SK-N-SH (cell line): ENCODE data around the gene PARD3. TPM values are rescaled to one million over a fixed set of nuclear protein-coding genes. Genes with fewer than 3 reads are reported as not detected.

ENCODE experiments used
- CTCF ChIA-PET: fragments of 300-600, 350-600 bp; formaldehyde crosslinking; extraction: SDS; loops from one replicate; lab custom pipeline; 2021; lab: Yijun Ruan, JAX
- POLR2A ChIA-PET: fragments of 350-600 bp; sonication (Branson Sonifier 250); formaldehyde crosslinking; extraction: SDS; loops from one replicate; lab custom pipeline; 2020; ENCODE audit warnings: antibody characterized with exemption, inconsistent platforms; lab: Yijun Ruan, JAX
- DNase-seq: peaks from one replicate; pipeline ENCODE4 v3.0.0; 2012
- H2AFZ ChIP-seq: fragments of 200-600 bp; sonication (generic); 2 replicates; pipeline ENCODE4 v1.8.1; 2016; ENCODE audit warnings: antibody characterized with exemption, mild to moderate bottlenecking, low read depth
- H3F3A ChIP-seq: fragments of 200-600 bp; sonication (generic); replicated peaks from 2 replicates; pipeline ENCODE3; 2016; ENCODE audit warnings: antibody characterized with exemption, mild to moderate bottlenecking; ENCODE audit not compliant: insufficient read depth
- H3K27ac ChIP-seq, 2 experiments: fragments of 200-500 bp in 1 of 2; fragments of 200-600 bp in 1 of 2; sonication (Bioruptor generic) in 1 of 2; sonication (generic), shearing (Covaris generic) in 1 of 2; 2 replicates each; pipeline versions ENCODE4 v1.5.1 to v1.6.1; 2014 to 2016; ENCODE audit warnings: low read depth in 2 of 2, inconsistent platforms in 1 of 2, low read length in 1 of 2, mild to moderate bottlenecking in 1 of 2, mixed read lengths in 1 of 2
- H3K27me3 ChIP-seq: fragments of 200-600 bp; sonication (generic), shearing (Covaris generic); 2 replicates; pipeline ENCODE4 v1.6.1; 2016; ENCODE audit warnings: mixed run types; ENCODE audit not compliant: insufficient read depth
- H3K36me3 ChIP-seq, 2 experiments: fragments of 200-500 bp in 1 of 2; fragments of 200-600 bp in 1 of 2; sonication (Bioruptor generic) in 1 of 2; sonication (generic) in 1 of 2; replicated peaks in 1 of 2; 2 replicates each; pipeline versions ENCODE3 to v1.5.1; 2014 to 2016; ENCODE audit warnings: low read length in 1 of 2, mild to moderate bottlenecking in 1 of 2; ENCODE audit not compliant: insufficient read depth in 2 of 2, control insufficient read depth in 1 of 2
- H3K4me1 ChIP-seq, 2 experiments: fragments of 200-500 bp in 1 of 2; fragments of 200-600 bp in 1 of 2; sonication (Bioruptor generic) in 1 of 2; sonication (generic), shearing (Covaris generic) in 1 of 2; 2 replicates each; pipeline versions ENCODE4 v1.5.1 to v1.6.1; 2014 to 2016; ENCODE audit warnings: low read depth in 1 of 2, low read length in 1 of 2, mixed run types in 1 of 2; ENCODE audit not compliant: insufficient read depth in 2 of 2, control insufficient read depth in 1 of 2
- H3K4me2 ChIP-seq: fragments of 200-600 bp; sonication (generic), shearing (Covaris generic); 2 replicates; pipeline ENCODE4 v1.6.1; 2017; ENCODE audit warnings: mixed run types
- H3K4me3 ChIP-seq, 2 experiments: fragments of 200-500 bp in 1 of 2; fragments of 200-600 bp in 1 of 2; sonication (Bioruptor generic) in 1 of 2; sonication (generic), shearing (Covaris generic) in 1 of 2; 2 replicates each; pipeline versions ENCODE4 v1.5.1 to v1.8.1; 2014 to 2016; ENCODE audit warnings: low read depth in 2 of 2, inconsistent platforms in 1 of 2, low read length in 1 of 2, mild to moderate bottlenecking in 1 of 2, mixed read lengths in 1 of 2, moderate library complexity in 1 of 2
- H3K79me2 ChIP-seq: fragments of 200-600 bp; sonication (generic); 2 replicates; pipeline ENCODE4 v1.8.1; 2017; ENCODE audit warnings: mild to moderate bottlenecking; ENCODE audit not compliant: insufficient read depth
- H3K9ac ChIP-seq: fragments of 200-600 bp; sonication (generic); 2 replicates; pipeline ENCODE4 v1.6.1; 2017; ENCODE audit warnings: mixed run types
- H3K9me2 ChIP-seq: fragments of 200-600 bp; sonication (generic); 2 replicates; pipeline ENCODE4 v1.6.1; 2017; ENCODE audit warnings: mixed run types
- H3K9me3 ChIP-seq: fragments of 200-600 bp; sonication (generic); 2 replicates; pipeline ENCODE4 v1.6.1; 2017; ENCODE audit warnings: mixed run types, mild to moderate bottlenecking, moderate library complexity
- H4K20me1 ChIP-seq: fragments of 200-600 bp; sonication (generic); 2 replicates; pipeline ENCODE4 v1.6.1; 2017; ENCODE audit warnings: mild to moderate bottlenecking, mixed run types; ENCODE audit not compliant: insufficient read depth
- ELF1 ChIP-seq: IDR thresholded peaks from 2 replicates; pipeline ENCODE4 v1.4.0; 2012
- EZH2phosphoT487 ChIP-seq: fragments of 200-600 bp; sonication (generic); IDR thresholded peaks from 2 replicates; pipeline ENCODE4 v1.6.1; 2017; ENCODE audit warnings: low read depth, mixed run types, mild to moderate bottlenecking, antibody characterized with exemption, moderate library complexity, borderline replicate concordance
- FOSL2 ChIP-seq: IDR thresholded peaks from 2 replicates; pipeline ENCODE4 v1.4.0; 2012; ENCODE audit warnings: low read depth, mild to moderate bottlenecking, moderate library complexity, borderline replicate concordance
- FOXM1 ChIP-seq: IDR thresholded peaks from 2 replicates; pipeline ENCODE4 v1.4.0; 2012; ENCODE audit warnings: low read depth, mild to moderate bottlenecking
- GATA2 ChIP-seq: sonication (generic); formaldehyde crosslinking; IDR thresholded peaks from 2 replicates; pipeline ENCODE4 v1.5.0; 2020; ENCODE audit warnings: mild to moderate bottlenecking, missing genetic modification reagents
- IRF3 ChIP-seq: fragments of 150-350 bp; IDR thresholded peaks from 2 replicates; pipeline ENCODE4 v1.6.1; 2016; ENCODE audit warnings: mild to moderate bottlenecking, low read depth, low read length
- JUND ChIP-seq: IDR thresholded peaks from 2 replicates; pipeline ENCODE4 v1.4.0; 2012
- MAX ChIP-seq: IDR thresholded peaks from 2 replicates; pipeline ENCODE4 v1.4.0; 2012; ENCODE audit warnings: low read depth
- MEF2A ChIP-seq: IDR thresholded peaks from 2 replicates; pipeline ENCODE4 v1.4.0; 2012; ENCODE audit warnings: low read depth, borderline replicate concordance
- NFIC ChIP-seq: IDR thresholded peaks from 2 replicates; pipeline ENCODE4 v1.4.0; 2012; ENCODE audit warnings: borderline replicate concordance
- NRF1 ChIP-seq: IDR thresholded peaks from 2 replicates; pipeline ENCODE4 v1.6.1; 2012; ENCODE audit warnings: low read depth, mild to moderate bottlenecking, low read length
- POLR2AphosphoS5 ChIP-seq: IDR thresholded peaks from 2 replicates; pipeline ENCODE4 v1.6.1; 2012; ENCODE audit warnings: low read depth, low read length
- RAD21 ChIP-seq: IDR thresholded peaks from 2 replicates; pipeline ENCODE4 v1.6.1; 2012; ENCODE audit warnings: mild to moderate bottlenecking, low read length
- RFX5 ChIP-seq: IDR thresholded peaks from 2 replicates; pipeline ENCODE4 v1.6.1; 2012; ENCODE audit warnings: mild to moderate bottlenecking, improper control_type of control experiment, low read length
- SMC3 ChIP-seq: IDR thresholded peaks from 2 replicates; pipeline ENCODE4 v1.6.1; 2012; ENCODE audit warnings: low read depth, low read length, improper control_type of control experiment
- TAF1 ChIP-seq: IDR thresholded peaks from 2 replicates; pipeline ENCODE4 v1.6.1; 2012; ENCODE audit warnings: low read depth, mild to moderate bottlenecking, low read length, moderate library complexity, borderline replicate concordance
- TCF12 ChIP-seq: IDR thresholded peaks from 2 replicates; pipeline ENCODE4 v1.4.0; 2012
- TEAD4 ChIP-seq: IDR thresholded peaks from 2 replicates; pipeline ENCODE4 v1.4.0; 2012; ENCODE audit warnings: mild to moderate bottlenecking, borderline replicate concordance; ENCODE audit not compliant: insufficient read depth
- USF1 ChIP-seq: IDR thresholded peaks from 2 replicates; pipeline ENCODE4 v1.4.0; 2012; ENCODE audit warnings: low read depth, borderline replicate concordance
- USF2 ChIP-seq: fragments of 150-350 bp; IDR thresholded peaks from 2 replicates; pipeline ENCODE4 v1.6.1; 2017; ENCODE audit warnings: antibody characterized with exemption, low read length, low read depth, borderline replicate concordance
- WGBS: methylation state at CpG from one replicate; pipeline ENCODE4 v1.1.6; 2017; ENCODE audit warnings: low lambda C conversion rate; 5-methylcytosine and 5-hydroxymethylcytosine counted together
- polyA plus RNA-seq, 3 experiments: library from polyadenylated mRNA; depleted of rRNA; stranded (reverse); fragments of >200 nt; gene quantifications; 2 replicates each; pipeline ENCODE4 v1.2.3, GENCODE V29; 2012

Gene PARD3
- polyA plus RNA-seq, 1 of the 3 experiments (the other 2 are of a cell fraction) = 29.4 TPM

- TF ChIP-seq USF1 = no peak
- TF ChIP-seq TCF12 = no peak
- no peak for TF ChIP-seq JUND
- no peak for TF ChIP-seq TEAD4
- TF ChIP-seq RFX5 = no peak
- no peak for TF ChIP-seq TAF1
- no peak for TF ChIP-seq NFIC
Measured at GRCh38 chr10:34612938-34613337, 202.2 kb downstream of the PARD3 start (continued).

- no peak overlapping the region for H3K4me2 ChIP-seq
- TF ChIP-seq GATA2 = no peak
- TF ChIP-seq POLR2AphosphoS5 = no peak
- no peak for TF ChIP-seq FOXM1
- TF ChIP-seq MAX = no peak
- TF ChIP-seq IRF3 = no peak
- no peak for TF ChIP-seq EZH2phosphoT487
- no peak for TF ChIP-seq RFX5
- TF ChIP-seq RAD21 = no peak
- no peak for TF ChIP-seq ELF1
- TF ChIP-seq FOSL2 = no peak
- no peak for TF ChIP-seq USF2
- TF ChIP-seq NRF1 = no peak
- no peak for TF ChIP-seq SMC3
- no peak for TF ChIP-seq MEF2A
- no peak for TF ChIP-seq NFIC
- TF ChIP-seq, all 33 proteins: peak for 0
- Histone ChIP-seq H4K20me1 (no peaks in the 10 kb centered on the region), H3K4me1 (peaks cover 0 to 31% of the 10 kb centered on the region in 2 experiments; a peak in 3 of 4 replicates), H3K9me2 (no peaks in the 10 kb centered on the region), H3K27me3 (no peaks in the 10 kb centered on the region), H2AFZ (no peak overlapping the region), H3F3A (peaks cover 3% of the 10 kb centered on the region), H3K27ac (no peak overlapping the region), H3K36me3 (no peaks in the 10 kb centered on the region), H3K79me2 (peaks cover 34% of the 10 kb centered on the region), H3K4me3 (no peak overlapping the region), H3K9me3 (no peaks in the 10 kb centered on the region), H3K9ac (no peak overlapping the region)
- DNase-seq = no peak
- ChIA-PET CTCF (interaction anchor here (1.1 to 3.0 kb wide), 2 partner anchors 26 to 44 kb away, joined by 3 to 9 read pairs; no protein-coding TSS in a partner anchor), POLR2A (no interaction called here)
- 96% methylated on average over 3 of the region's 3 CpGs for WGBS
Measured at GRCh38 chr10:34612446-34612845, 202.7 kb downstream of the PARD3 start.
